ACHN (cell line): ENCODE data around the gene CALML5.
A peak's percentile ranks its signal among the peaks of the same experiment; 100 is the strongest.

Experiments
- DNase-seq: peaks from one replicate; pipeline ENCODE4 v3.0.0-alpha.2; 2015
- in situ Hi-C: cut with HindIII; loops from 2 replicates; pipeline ENCODE4 v1.10.0; 2017; ENCODE audit warnings: low sequenced_read_pairs, low pct_ligation_motif_present, low pct_unique_long_range_greater_than_20kb

The CALML5 gene

DNA sequence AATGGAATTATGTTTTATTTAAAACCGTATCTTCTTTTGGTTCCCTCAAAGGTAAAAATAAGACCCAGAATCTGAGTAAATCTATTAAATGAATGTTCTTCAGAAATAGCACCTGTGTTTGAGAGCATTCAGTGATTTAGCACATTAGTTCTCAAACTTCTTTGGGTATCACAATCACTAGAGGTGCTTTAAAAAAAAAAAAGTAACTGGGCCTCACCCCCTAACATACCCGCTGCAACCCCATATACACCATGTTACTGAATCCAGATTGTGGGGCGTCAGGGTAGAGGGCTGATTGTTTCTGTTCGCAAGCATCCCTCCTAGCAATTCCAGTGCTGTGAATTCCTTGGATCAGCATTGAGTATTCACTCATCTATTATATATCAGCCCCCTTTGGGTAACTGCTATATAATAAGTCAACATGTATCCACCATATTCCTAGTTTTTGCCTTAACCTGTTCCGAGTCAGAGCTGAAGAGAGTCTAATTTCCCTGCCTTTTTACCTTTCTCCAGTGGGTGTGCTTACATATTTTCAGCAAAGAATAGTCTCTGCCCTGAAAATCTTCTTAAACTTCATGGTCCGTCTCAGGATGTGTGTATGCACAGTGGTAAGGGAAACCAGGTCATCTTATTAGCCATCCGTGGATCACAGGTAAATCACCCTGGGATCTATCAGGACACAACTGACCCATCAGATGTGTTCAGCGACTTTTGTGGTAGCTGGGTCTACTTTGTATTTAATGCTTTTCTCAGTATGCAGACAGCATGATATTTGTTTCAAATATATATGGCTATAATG is 40.2 kb downstream of the CALML5 start:
- in situ Hi-C loops: no loop called here
- DNase-seq: no peak

DNA sequence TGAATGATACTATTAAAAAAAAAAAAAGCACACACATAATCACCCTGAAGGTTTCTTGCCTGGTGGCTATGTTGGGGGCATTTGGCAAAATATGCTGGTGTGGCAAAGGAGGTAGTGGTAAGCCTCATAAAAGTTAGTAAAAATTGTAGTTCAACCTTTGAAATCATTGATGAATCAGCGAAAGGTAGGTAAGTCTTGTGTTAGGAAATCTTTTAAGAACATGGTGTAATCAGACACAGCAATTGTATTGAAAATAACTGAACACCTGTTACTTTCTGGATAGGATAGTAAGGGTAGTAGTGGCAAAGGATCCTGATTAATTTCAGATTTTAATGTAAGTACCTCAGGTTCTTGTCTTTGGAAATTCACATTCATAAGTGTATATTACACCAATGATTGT is 40.9 kb downstream of the CALML5 start:
- in situ Hi-C loops: no loop called here
- no peak for DNase-seq

DNA sequence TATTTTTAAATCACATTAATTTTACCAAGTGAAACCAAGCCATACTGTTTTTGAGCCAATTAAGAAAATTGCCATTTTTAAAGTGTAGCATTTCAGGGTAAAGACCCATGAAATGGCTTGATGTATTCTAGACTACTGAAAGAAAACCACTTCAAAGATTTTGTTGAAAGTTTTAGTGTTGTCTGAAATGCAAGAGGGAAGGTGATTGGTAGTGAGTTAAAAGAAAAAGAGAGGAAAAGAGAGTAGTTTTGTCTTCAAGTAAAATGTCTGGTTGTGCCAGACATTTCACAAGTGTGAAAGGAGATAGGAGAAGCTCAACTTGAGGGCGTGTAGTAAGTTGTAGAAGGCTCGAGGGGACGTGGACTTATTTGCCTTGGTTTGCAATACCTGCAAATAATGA is 41.6 kb downstream of the CALML5 start:
- DNase-seq: no peak
- in situ Hi-C loops: no loop called here

DNA sequence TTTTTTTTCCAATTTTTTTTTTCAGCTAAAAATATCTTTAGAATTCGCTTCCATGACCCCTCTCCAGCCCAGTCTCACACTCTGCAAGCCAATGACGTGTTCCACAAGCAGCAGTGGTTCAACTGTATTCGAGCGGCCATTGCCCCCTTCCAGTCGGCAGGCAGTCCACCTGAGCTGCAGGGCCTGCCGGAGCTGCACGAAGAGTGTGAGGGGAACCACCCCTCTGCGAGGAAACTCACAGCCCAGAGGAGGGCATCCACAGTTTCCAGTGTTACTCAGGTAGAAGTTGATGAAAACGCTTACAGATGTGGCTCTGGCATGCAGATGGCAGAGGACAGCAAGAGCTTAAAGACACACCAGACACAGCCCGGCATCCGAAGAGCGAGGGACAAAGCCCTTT is 42.8 kb downstream of the CALML5 start:
- no peak for DNase-seq
- in situ Hi-C loops: no loop called here

DNA sequence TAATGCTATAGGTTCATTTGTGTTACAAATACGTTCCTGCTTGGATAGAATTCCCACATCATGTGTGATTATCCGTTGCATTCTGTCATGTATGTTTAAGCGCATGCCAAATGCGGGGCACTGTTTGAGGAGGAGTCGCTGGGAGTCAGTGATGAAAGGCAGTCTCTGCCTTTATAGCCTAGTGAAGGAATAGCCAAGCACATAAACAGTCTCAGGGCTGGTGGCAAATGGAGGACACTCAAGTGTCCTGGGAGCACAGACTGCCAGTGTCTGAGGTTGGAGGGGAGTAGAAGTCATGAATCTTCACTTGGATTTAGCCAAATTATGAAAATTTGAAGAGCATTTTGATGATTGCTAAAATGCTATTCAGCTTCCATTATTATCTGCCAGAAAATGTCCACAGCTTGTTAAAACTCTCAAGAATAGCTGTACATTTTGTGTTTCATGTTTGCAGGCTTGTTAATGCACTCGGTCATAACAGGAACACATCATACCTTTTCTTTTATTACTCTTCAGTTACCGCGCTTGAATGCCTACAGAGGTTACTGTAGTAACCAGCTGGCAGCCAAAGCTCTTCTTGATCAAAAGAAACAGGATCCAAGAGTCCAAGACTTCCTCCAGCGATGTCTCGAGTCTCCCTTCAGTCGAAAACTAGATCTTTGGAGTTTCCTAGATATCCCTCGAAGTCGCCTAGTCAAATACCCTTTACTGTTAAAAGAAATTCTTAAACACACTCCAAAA is 45.5 kb downstream of the CALML5 start:
- DNase-seq: no peak
- in situ Hi-C loops: no loop called here

DNA sequence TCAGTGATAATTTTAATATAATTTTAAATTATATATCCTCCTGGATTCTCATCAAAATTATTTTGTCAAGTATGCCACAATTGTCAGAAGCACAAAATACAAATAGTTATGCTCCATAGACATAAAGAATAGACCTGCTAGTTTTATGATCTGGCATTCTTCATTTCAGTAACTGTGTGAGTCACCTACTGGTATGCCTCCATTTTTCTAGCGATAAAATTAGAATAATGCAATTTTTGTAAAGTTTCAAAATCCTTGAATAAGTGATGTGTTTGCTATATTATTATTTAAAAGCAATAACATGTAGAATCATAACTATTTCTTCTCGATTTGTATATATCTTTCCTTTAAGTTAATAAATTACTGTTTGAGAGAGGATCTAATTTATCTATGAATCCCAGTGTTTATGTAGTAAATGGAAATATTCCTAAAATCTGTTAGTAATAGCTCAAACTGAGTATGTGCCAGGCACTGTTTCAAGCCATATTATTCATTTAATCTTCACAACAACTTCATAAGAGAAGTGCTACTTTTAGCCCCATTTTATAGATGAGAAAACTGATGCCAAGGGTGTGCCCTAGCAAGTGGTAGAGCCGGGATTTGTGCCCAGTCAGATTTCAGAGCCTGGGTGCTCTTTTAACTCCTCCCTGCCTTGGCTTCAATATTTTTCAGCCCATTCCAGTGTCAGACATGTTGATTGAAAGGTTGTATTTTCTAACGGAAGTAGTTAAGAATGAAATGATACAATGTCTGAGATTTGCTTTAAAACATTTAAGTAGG is 48.6 kb downstream of the CALML5 start:
- in situ Hi-C loops: no loop called here
- DNase-seq: no peak

DNA sequence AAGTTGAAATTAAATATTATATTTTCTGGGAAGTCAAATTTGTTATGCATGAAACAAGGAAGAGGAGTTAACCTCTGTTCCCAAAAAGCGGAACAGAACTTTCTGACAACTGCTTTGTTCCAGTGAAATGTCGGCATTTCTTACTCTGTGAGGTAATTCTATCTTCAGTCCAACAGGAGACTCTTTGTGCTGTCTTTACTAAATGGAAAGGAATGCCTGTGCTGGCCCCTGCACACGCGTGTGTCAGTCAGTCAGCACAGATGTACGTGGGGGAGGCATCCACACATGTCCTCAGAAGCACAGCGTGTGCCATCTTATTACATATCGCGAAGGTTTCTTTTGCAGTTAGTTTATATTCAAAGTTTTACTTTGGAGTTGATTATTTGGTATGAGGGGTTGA is 49.5 kb downstream of the CALML5 start:
- DNase-seq: peak; percentile 70
- in situ Hi-C loops: no loop called here

DNA sequence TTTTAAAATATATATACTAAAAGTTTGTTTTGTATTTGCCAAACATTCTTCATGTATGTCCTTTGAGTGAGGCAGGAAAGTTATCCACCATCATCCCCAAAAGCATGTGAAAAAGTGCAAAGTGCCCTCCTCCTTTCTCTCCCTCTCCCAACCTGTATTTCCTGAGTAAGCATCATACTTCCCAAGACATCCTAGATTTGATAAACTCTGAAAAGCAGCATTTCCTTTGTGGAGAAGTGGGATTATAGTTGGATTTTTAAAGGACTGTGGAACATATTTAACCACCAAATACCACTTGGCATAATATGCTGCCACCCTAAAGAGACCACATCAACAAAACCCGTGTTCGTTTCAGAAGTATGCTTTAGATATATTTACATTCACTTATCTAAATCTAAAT is 50.1 kb downstream of the CALML5 start:
- in situ Hi-C loops: no loop called here
- DNase-seq: no peak
